Rectal smooth muscle tissue (tissue), 1 donor: ENCODE measurements around the gene EXOC8.

ENCODE experiments used
- H3K27ac ChIP-seq: one replicate; pipeline ENCODE4 v1.7.0; 2013; ENCODE audit warnings: low read depth, low read length, inconsistent platforms
- H3K27me3 ChIP-seq: one replicate; pipeline ENCODE4 v1.7.0; 2013; ENCODE audit warnings: low read length; ENCODE audit not compliant: control insufficient read depth, insufficient read depth
- H3K36me3 ChIP-seq: one replicate; pipeline ENCODE4 v1.7.0; 2013; ENCODE audit warnings: low read length; ENCODE audit not compliant: control insufficient read depth, insufficient read depth
- H3K4me1 ChIP-seq: one replicate; pipeline ENCODE4 v1.7.0; 2013; ENCODE audit warnings: low read length; ENCODE audit not compliant: control insufficient read depth, insufficient read depth
- H3K4me3 ChIP-seq: one replicate; pipeline ENCODE4 v1.7.0; 2013; ENCODE audit warnings: low read length
- H3K9ac ChIP-seq: one replicate; pipeline ENCODE4 v1.7.0; 2013; ENCODE audit warnings: low read length

The EXOC8 gene

DNA sequence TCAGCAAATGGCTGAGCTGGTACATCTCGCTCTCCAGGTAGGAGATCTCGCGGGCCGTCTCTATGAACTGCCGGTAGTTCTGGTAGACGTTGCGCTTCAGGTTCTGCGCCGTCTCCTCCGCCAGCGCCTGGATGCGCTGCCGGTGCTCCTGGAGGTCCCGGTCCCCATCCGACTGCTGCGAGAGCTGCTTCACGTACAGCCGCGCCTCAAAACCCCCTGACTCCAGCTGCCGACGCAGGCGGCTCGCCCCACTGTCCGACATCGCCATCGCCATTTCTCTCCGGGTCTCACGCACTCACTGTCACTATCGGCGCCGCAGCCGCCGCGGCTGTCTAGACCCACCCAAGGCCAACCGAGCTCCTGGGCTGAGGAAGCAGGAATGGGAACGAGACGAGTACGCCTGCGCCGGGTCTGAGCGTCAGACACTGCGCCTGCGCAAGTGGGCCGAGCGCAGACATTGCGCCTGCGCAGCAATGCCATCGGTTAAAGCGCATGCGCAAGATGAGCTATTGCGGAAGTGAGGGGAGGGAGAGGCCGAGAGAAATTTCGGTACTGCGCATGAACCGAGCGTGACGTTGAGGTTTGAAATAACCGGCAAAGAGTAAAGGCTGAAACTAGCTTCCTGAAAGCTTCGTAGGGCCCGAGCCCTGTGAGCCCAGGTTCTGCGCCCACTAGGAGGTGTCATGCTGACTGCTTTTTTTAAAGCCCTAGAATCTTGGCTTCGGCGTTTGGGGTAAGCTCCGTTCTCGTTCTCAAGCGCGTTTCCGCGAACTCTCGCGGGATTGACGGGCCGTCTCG lies at the start of gene EXOC8:
TSS of gene EXOC8 (minus strand) at position 381 of the 798 bp plus-strand sequence. CDS start at position 274, 107 bp downstream.
- Histone ChIP-seq H3K27me3 (no peaks in the 10 kb centered on the region), H3K9ac (peak within 1 kb of the TSS; percentile 98), H3K4me3 (peak within 1 kb of the TSS; percentile 96), H3K36me3 (peaks cover 2% of the 10 kb centered on the region), H3K27ac (peak within 1 kb of the TSS; percentile 99), H3K4me1 (peaks cover 33% of the 10 kb centered on the region)

GRCh38 chr1:231386466-231386865 lies 48.8 kb upstream of the EXOC8 start:
- peaks cover 6% of the 10 kb centered on the region for H3K4me1 ChIP-seq
- no peaks in the 10 kb centered on the region for H3K27me3 ChIP-seq
- no peak overlapping the region for H3K27ac ChIP-seq

GRCh38 chr1:231385416-231385748 lies 47.7 kb upstream of the EXOC8 start:
- Histone ChIP-seq H3K4me1 (peaks cover 5% of the 10 kb centered on the region), H3K9ac (no peak overlapping the region), H3K4me3 (no peak overlapping the region), H3K27me3 (no peaks in the 10 kb centered on the region), H3K27ac (no peak overlapping the region), H3K36me3 (no peaks in the 10 kb centered on the region)

More at GRCh38 chr1:231386466-231386865, 48.8 kb upstream of the EXOC8 start:
- Histone ChIP-seq H3K4me3 (no peak overlapping the region), H3K9ac (no peak overlapping the region), H3K36me3 (no peaks in the 10 kb centered on the region)

- no peaks in the 10 kb centered on the region for H3K27me3 ChIP-seq
- peaks cover under 1% of the 10 kb centered on the region for H3K4me1 ChIP-seq
- H3K36me3 ChIP-seq: no peaks in the 10 kb centered on the region
- H3K4me3 ChIP-seq: no peak overlapping the region
- H3K27ac ChIP-seq: no peak overlapping the region
- H3K9ac ChIP-seq: no peak overlapping the region
Observed at GRCh38 chr1:231384696-231385415, 47.2 kb upstream of the EXOC8 start.

- Histone ChIP-seq H3K4me3 (no peak overlapping the region), H3K4me1 (no peaks in the 10 kb centered on the region), H3K9ac (no peak overlapping the region), H3K27me3 (no peaks in the 10 kb centered on the region), H3K36me3 (no peaks in the 10 kb centered on the region), H3K27ac (peak overlapping the region; percentile 10)
Observed at GRCh38 chr1:231383159-231383860, 45.7 kb upstream of the EXOC8 start.

DNA sequence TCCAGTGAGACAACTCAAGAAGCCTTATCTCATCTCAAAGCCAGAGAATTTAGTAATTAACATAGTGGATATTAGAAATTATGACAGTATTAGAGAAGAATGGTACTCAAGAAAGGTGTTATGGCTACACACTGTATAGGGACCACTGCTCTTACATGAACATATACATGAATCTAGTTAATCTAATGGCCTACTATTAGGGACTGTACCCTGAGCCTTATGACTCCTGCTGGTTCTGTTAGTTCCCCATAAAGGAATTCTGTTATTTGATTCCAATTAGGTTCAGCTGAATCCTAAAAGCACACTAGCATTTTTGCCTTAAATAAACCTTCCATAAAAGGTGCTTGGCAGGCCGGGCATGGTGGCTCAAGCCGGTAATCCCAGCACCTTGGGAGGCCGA lies 44.8 kb upstream of the EXOC8 start:
- Histone ChIP-seq H3K27me3 (no peaks in the 10 kb centered on the region), H3K4me1 (no peaks in the 10 kb centered on the region), H3K36me3 (no peaks in the 10 kb centered on the region), H3K9ac (no peak overlapping the region), H3K4me3 (no peak overlapping the region), H3K27ac (no peak overlapping the region)

- Histone ChIP-seq H3K4me1 (no peaks in the 10 kb centered on the region), H3K9ac (no peak overlapping the region), H3K27me3 (no peaks in the 10 kb centered on the region), H3K27ac (no peak overlapping the region), H3K4me3 (no peak overlapping the region), H3K36me3 (no peaks in the 10 kb centered on the region)
Observed at GRCh38 chr1:231381729-231382128, 44.1 kb upstream of the EXOC8 start.

DNA sequence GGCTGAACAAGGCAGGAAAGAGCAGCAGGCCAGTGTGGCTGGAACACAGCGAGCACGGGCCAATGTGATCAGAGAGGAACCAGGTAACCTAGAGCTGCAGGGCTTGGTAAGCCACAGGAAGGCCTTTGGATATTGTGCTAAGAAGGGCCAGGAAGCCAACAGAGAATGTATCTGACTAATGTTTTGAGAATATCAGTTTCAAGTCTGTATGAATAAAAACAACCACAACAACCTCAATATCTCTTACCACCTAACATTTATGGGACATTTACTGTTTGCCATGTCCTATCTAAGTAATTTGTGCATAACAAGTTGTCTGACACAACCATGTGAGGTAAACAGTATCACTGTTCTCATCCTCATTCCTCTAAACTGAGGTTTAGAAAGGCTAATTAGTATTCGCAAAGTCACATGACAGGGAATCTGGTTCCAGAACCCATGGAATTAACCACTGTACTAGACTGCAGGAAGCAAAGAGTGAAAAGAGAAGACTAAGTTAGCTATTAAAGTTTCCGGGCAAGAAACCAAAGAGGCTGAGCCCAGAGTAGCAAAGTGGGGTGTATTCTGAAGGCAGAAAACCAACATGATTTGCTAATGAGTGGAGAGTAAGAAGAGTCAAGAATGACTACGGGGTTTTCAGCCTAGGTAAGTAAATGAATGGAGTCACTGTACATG lies 39.4 kb upstream of the EXOC8 start:
- H3K36me3 ChIP-seq: no peaks in the 10 kb centered on the region
- H3K4me1 ChIP-seq: no peaks in the 10 kb centered on the region
- no peak overlapping the region for H3K4me3 ChIP-seq
- H3K9ac ChIP-seq: no peak overlapping the region
- no peaks in the 10 kb centered on the region for H3K27me3 ChIP-seq
- no peak overlapping the region for H3K27ac ChIP-seq

DNA sequence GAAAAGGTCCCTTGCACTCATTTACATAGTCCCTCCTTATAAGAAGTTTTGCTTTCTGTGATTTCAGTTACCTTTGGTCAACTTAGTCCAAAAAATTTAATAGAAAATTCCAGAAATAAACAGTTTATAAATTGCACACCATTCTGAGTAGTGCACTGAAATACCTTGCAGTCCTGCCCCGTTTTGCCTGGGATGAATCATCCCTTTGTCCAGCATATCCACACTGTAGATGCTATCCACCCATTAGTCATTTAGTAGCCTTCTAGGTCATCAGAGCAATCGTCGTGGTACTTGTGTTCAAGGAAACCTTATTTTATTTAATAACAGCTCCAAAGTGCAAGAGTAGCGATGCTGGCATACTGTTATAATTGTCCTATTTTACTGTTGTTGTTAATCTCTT lies 38.4 kb upstream of the EXOC8 start:
- Histone ChIP-seq H3K4me3 (no peak overlapping the region), H3K4me1 (no peaks in the 10 kb centered on the region), H3K27me3 (no peaks in the 10 kb centered on the region), H3K36me3 (peaks cover 2% of the 10 kb centered on the region), H3K9ac (no peak overlapping the region), H3K27ac (no peak overlapping the region)

GRCh38 chr1:231374394-231374793 lies 36.7 kb upstream of the EXOC8 start:
- Histone ChIP-seq H3K4me1 (no peaks in the 10 kb centered on the region), H3K36me3 (peaks cover 2% of the 10 kb centered on the region), H3K9ac (no peak overlapping the region), H3K4me3 (no peak overlapping the region), H3K27me3 (no peaks in the 10 kb centered on the region), H3K27ac (no peak overlapping the region)

- Histone ChIP-seq H3K4me1 (no peaks in the 10 kb centered on the region), H3K9ac (no peak overlapping the region), H3K27ac (no peak overlapping the region), H3K36me3 (peaks cover 2% of the 10 kb centered on the region), H3K4me3 (no peak overlapping the region), H3K27me3 (no peaks in the 10 kb centered on the region)
Observed at GRCh38 chr1:231372501-231372900, 34.8 kb upstream of the EXOC8 start.

GRCh38 chr1:231369282-231369681 lies 31.6 kb upstream of the EXOC8 start:
- Histone ChIP-seq H3K9ac (no peak overlapping the region), H3K4me1 (no peaks in the 10 kb centered on the region), H3K4me3 (no peak overlapping the region), H3K27ac (no peak overlapping the region), H3K27me3 (no peaks in the 10 kb centered on the region), H3K36me3 (peaks cover 2% of the 10 kb centered on the region)
